ENCODE results near the gene PPM1G.
A peak's percentile ranks its signal among the peaks of the same experiment; 100 is the strongest.

Gene PPM1G

GRCh38 chr2:27376866-27377617, 32.3 kb downstream of the PPM1G start:
- peaks cover 25% of the 10 kb centered on the region for H3K4me1 ChIP-seq (ENCODE audit: control insufficient read depth, insufficient read depth, low read depth, low read length)
- H3K79me1 ChIP-seq (replicated peaks; ENCODE audit: low read length, poor library complexity, severe bottlenecking): peaks cover 30% of the 10 kb centered on the region
- no peak for DNase-seq
- no peaks in the 10 kb centered on the region for H3K27me3 ChIP-seq (ENCODE audit: control insufficient read depth in 1 of 2, insufficient read depth in 1 of 2, low read length in 2 of 2)
- peaks cover 72 to 77% of the 10 kb centered on the region in 2 experiments for H3K36me3 ChIP-seq (ENCODE audit: control insufficient read depth in 1 of 2, insufficient read depth in 2 of 2, low read depth in 1 of 2, low read length in 2 of 2)
- H4K8ac ChIP-seq (ENCODE audit: low read length): no peak overlapping the region
- H3K4ac ChIP-seq (ENCODE audit: low read depth in 1 of 2, low read length in 2 of 2): no peak overlapping the region
- no peak overlapping the region for H3K23ac ChIP-seq (ENCODE audit: low read length in 2 of 2)
- no peak overlapping the region for H2BK15ac ChIP-seq (ENCODE audit: low read depth, poor library complexity, severe bottlenecking)
- H3K18ac ChIP-seq (ENCODE audit: low read depth in 1 of 2, low read length in 2 of 2): no peak overlapping the region
- H3K4me2 ChIP-seq (ENCODE audit: low read length, poor library complexity, severe bottlenecking): no peak overlapping the region
- no peak overlapping the region for H3K27ac ChIP-seq (ENCODE audit: low read length, poor library complexity, severe bottlenecking)
- H2AFZ ChIP-seq (ENCODE audit: low read depth, low read length): no peak overlapping the region
- H3K9me3 ChIP-seq (ENCODE audit: control insufficient read depth, low read length): no peaks in the 10 kb centered on the region
- H2AK5ac ChIP-seq (ENCODE audit: low read length, severe bottlenecking): no peak overlapping the region
- H3K4me3 ChIP-seq (ENCODE audit: insufficient read depth in 1 of 2, low read depth in 1 of 2, low read length in 2 of 2): no peak overlapping the region
- no peak overlapping the region for H2BK120ac ChIP-seq (ENCODE audit: low read depth, low read length)
- no peak overlapping the region for H3K14ac ChIP-seq (ENCODE audit: low read length in 2 of 2)
- no peak overlapping the region for H4K91ac ChIP-seq (ENCODE audit: low read length)
- WGBS: 83% methylated on average over 10 of the region's 10 CpGs
- no peak overlapping the region for H2BK12ac ChIP-seq (ENCODE audit: low read length in 2 of 2)
- H2BK5ac ChIP-seq (ENCODE audit: low read depth, low read length, poor library complexity, severe bottlenecking): no peak overlapping the region
- H3K9ac ChIP-seq (ENCODE audit: low read length): peak overlapping the region; percentile 10

GRCh38 chr2:27376151-27376865, 33.1 kb downstream of the PPM1G start:
- Histone ChIP-seq H3K4ac (ENCODE audit: low read depth in 1 of 2, low read length in 2 of 2) (no peak overlapping the region), H3K27me3 (ENCODE audit: control insufficient read depth in 1 of 2, insufficient read depth in 1 of 2, low read length in 2 of 2) (no peaks in the 10 kb centered on the region), H2BK12ac (ENCODE audit: low read length in 2 of 2) (no peak overlapping the region), H3K4me1 (ENCODE audit: control insufficient read depth, insufficient read depth, low read depth, low read length) (peaks cover 25% of the 10 kb centered on the region), H2BK5ac (ENCODE audit: low read depth, low read length, poor library complexity, severe bottlenecking) (no peak overlapping the region), H4K91ac (ENCODE audit: low read length) (no peak overlapping the region), H3K9ac (ENCODE audit: low read length) (peak overlapping the region; percentile 10), H3K14ac (ENCODE audit: low read length in 2 of 2) (no peak overlapping the region), H3K9me3 (ENCODE audit: control insufficient read depth, low read length) (no peaks in the 10 kb centered on the region), H3K27ac (ENCODE audit: low read length, poor library complexity, severe bottlenecking) (no peak overlapping the region), H2AFZ (ENCODE audit: low read depth, low read length) (no peak overlapping the region), H2BK15ac (ENCODE audit: low read depth, poor library complexity, severe bottlenecking) (no peak overlapping the region), H2BK120ac (ENCODE audit: low read depth, low read length) (no peak overlapping the region), H3K36me3 (ENCODE audit: control insufficient read depth in 1 of 2, insufficient read depth in 2 of 2, low read depth in 1 of 2, low read length in 2 of 2) (peaks cover 65 to 71% of the 10 kb centered on the region in 2 experiments), H2AK5ac (ENCODE audit: low read length, severe bottlenecking) (no peak overlapping the region), H3K79me1 (replicated peaks; ENCODE audit: low read length, poor library complexity, severe bottlenecking) (peaks cover 30% of the 10 kb centered on the region), H3K23ac (ENCODE audit: low read length in 2 of 2) (no peak overlapping the region), H3K4me3 (ENCODE audit: insufficient read depth in 1 of 2, low read depth in 1 of 2, low read length in 2 of 2) (no peak overlapping the region), H4K8ac (ENCODE audit: low read length) (peak overlapping the region; percentile 14), H3K18ac (ENCODE audit: low read depth in 1 of 2, low read length in 2 of 2) (no peak overlapping the region), H3K4me2 (ENCODE audit: low read length, poor library complexity, severe bottlenecking) (no peak overlapping the region)
- 97% methylated on average over 16 of the region's 16 CpGs for WGBS
- no peak for DNase-seq

DNA sequence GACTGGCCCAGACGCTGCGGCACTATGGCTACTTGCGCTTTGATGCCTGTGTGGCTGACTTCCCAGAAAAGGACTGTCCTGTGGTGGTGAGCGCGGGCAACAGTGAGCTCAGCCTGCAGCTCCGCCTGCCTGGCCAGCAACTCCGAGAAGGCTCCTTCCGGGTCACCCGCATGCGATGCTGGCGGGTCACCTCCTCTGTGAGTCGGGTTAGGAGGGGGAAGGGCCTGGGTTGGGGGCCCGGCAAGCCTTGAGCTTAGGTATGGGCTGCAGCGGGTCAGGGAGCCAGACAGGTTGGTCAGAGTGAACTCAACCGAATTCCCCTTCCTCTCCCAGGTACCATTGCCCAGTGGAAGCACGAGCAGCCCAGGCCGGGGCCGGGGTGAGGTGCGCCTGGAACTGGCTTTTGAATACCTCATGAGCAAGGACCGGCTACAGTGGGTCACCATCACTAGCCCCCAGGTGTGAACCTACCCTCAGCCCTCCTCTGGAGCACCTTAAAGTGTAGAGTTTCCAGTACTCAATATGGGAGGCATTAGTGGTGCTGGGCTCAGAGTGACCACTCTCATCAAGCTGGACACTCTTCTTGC, 33.8 kb downstream of the PPM1G start:
- H2BK15ac ChIP-seq (ENCODE audit: low read depth, poor library complexity, severe bottlenecking): no peak overlapping the region
- no peaks in the 10 kb centered on the region for H3K9me3 ChIP-seq (ENCODE audit: control insufficient read depth, low read length)
- no peak overlapping the region for H4K91ac ChIP-seq (ENCODE audit: low read length)
- H2BK12ac ChIP-seq (ENCODE audit: low read length in 2 of 2): no peak overlapping the region
- H3K4me2 ChIP-seq (ENCODE audit: low read length, poor library complexity, severe bottlenecking): no peak overlapping the region
- peaks cover 30% of the 10 kb centered on the region for H3K79me1 ChIP-seq (replicated peaks; ENCODE audit: low read length, poor library complexity, severe bottlenecking)
- DNase-seq: no peak
- H3K27ac ChIP-seq (ENCODE audit: low read length, poor library complexity, severe bottlenecking): no peak overlapping the region
- H2AFZ ChIP-seq (ENCODE audit: low read depth, low read length): no peak overlapping the region
- 96% methylated on average over 12 of the region's 20 CpGs for WGBS
- no peak overlapping the region for H3K14ac ChIP-seq (ENCODE audit: low read length in 2 of 2)
- no peak overlapping the region for H2BK5ac ChIP-seq (ENCODE audit: low read depth, low read length, poor library complexity, severe bottlenecking)
- no peaks in the 10 kb centered on the region for H3K27me3 ChIP-seq (ENCODE audit: control insufficient read depth in 1 of 2, insufficient read depth in 1 of 2, low read length in 2 of 2)
- no peak overlapping the region for H3K23ac ChIP-seq (ENCODE audit: low read length in 2 of 2)
- H2AK5ac ChIP-seq (ENCODE audit: low read length, severe bottlenecking): no peak overlapping the region
- H3K4ac ChIP-seq (ENCODE audit: low read depth in 1 of 2, low read length in 2 of 2): no peak overlapping the region
- peaks cover 22% of the 10 kb centered on the region for H3K4me1 ChIP-seq (ENCODE audit: control insufficient read depth, insufficient read depth, low read depth, low read length)
- H4K8ac ChIP-seq (ENCODE audit: low read length): peak overlapping the region; percentile 56
- peaks cover 59 to 69% of the 10 kb centered on the region in 2 experiments for H3K36me3 ChIP-seq (ENCODE audit: control insufficient read depth in 1 of 2, insufficient read depth in 2 of 2, low read depth in 1 of 2, low read length in 2 of 2)
- no peak overlapping the region for H3K9ac ChIP-seq (ENCODE audit: low read length)
- H2BK120ac ChIP-seq (ENCODE audit: low read depth, low read length): no peak overlapping the region
- no peak overlapping the region for H3K18ac ChIP-seq (ENCODE audit: low read depth in 1 of 2, low read length in 2 of 2)
- no peak overlapping the region for H3K4me3 ChIP-seq (ENCODE audit: insufficient read depth in 1 of 2, low read depth in 1 of 2, low read length in 2 of 2)

DNA sequence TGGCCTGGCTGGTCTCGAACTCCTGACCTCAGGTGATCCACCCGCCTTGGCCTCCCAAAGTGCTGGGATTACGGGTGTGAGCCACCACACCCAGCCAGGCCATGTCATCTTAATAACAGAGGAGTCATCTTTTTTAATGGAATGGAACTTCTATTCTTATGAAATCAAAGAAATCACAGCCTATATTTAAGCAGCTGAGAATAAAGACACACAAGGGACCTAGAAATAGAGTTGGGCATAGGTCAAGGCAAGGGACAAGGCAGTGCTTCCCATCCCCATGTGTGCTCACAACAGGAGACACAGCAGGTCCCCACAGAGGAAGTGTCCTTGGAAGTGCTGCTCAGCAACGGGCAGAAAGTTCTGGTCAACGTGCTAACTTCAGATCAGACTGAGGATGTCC, 35.8 kb downstream of the PPM1G start:
- no peak overlapping the region for H3K4ac ChIP-seq (ENCODE audit: low read depth in 1 of 2, low read length in 2 of 2)
- H2AFZ ChIP-seq (ENCODE audit: low read depth, low read length): no peak overlapping the region
- no peak overlapping the region for H4K8ac ChIP-seq (ENCODE audit: low read length)
- no peak overlapping the region for H2BK12ac ChIP-seq (ENCODE audit: low read length in 2 of 2)
- H3K36me3 ChIP-seq (ENCODE audit: control insufficient read depth in 1 of 2, insufficient read depth in 2 of 2, low read depth in 1 of 2, low read length in 2 of 2): peaks cover 56 to 68% of the 10 kb centered on the region in 2 experiments
- no peak overlapping the region for H2AK5ac ChIP-seq (ENCODE audit: low read length, severe bottlenecking)
- H3K4me3 ChIP-seq (ENCODE audit: insufficient read depth in 1 of 2, low read depth in 1 of 2, low read length in 2 of 2): no peak overlapping the region
- H3K4me1 ChIP-seq (ENCODE audit: control insufficient read depth, insufficient read depth, low read depth, low read length): peaks cover 21% of the 10 kb centered on the region
- peak overlapping the region; percentile 9 for H4K91ac ChIP-seq (ENCODE audit: low read length)
- H3K14ac ChIP-seq (ENCODE audit: low read length in 2 of 2): no peak overlapping the region
- H3K79me1 ChIP-seq (replicated peaks; ENCODE audit: low read length, poor library complexity, severe bottlenecking): peaks cover 32% of the 10 kb centered on the region
- no peak overlapping the region for H3K9ac ChIP-seq (ENCODE audit: low read length)
- no peak overlapping the region for H2BK5ac ChIP-seq (ENCODE audit: low read depth, low read length, poor library complexity, severe bottlenecking)
- 96% methylated on average over 4 of the region's 5 CpGs for WGBS
- no peaks in the 10 kb centered on the region for H3K9me3 ChIP-seq (ENCODE audit: control insufficient read depth, low read length)
- no peak overlapping the region for H3K27ac ChIP-seq (ENCODE audit: low read length, poor library complexity, severe bottlenecking)
- no peak overlapping the region for H2BK15ac ChIP-seq (ENCODE audit: low read depth, poor library complexity, severe bottlenecking)
- H3K23ac ChIP-seq (ENCODE audit: low read length in 2 of 2): no peak overlapping the region
- no peak overlapping the region for H2BK120ac ChIP-seq (ENCODE audit: low read depth, low read length)
- no peak overlapping the region for H3K18ac ChIP-seq (ENCODE audit: low read depth in 1 of 2, low read length in 2 of 2)
- no peak for DNase-seq
- no peak overlapping the region for H3K4me2 ChIP-seq (ENCODE audit: low read length, poor library complexity, severe bottlenecking)
- H3K27me3 ChIP-seq (ENCODE audit: control insufficient read depth in 1 of 2, insufficient read depth in 1 of 2, low read length in 2 of 2): no peaks in the 10 kb centered on the region
